ENCODE results near the gene FTSJ3. TPM values are rescaled to one million over a fixed set of nuclear protein-coding genes. Genes with fewer than 3 reads are reported as not detected.

The FTSJ3 gene
- total and polyA plus RNA-seq, 2 of the 13 experiments (the other 11 are each of a cell fraction or from before 2014, with no cell fraction given), result 26.0 to 64.2 TPM

DNA sequence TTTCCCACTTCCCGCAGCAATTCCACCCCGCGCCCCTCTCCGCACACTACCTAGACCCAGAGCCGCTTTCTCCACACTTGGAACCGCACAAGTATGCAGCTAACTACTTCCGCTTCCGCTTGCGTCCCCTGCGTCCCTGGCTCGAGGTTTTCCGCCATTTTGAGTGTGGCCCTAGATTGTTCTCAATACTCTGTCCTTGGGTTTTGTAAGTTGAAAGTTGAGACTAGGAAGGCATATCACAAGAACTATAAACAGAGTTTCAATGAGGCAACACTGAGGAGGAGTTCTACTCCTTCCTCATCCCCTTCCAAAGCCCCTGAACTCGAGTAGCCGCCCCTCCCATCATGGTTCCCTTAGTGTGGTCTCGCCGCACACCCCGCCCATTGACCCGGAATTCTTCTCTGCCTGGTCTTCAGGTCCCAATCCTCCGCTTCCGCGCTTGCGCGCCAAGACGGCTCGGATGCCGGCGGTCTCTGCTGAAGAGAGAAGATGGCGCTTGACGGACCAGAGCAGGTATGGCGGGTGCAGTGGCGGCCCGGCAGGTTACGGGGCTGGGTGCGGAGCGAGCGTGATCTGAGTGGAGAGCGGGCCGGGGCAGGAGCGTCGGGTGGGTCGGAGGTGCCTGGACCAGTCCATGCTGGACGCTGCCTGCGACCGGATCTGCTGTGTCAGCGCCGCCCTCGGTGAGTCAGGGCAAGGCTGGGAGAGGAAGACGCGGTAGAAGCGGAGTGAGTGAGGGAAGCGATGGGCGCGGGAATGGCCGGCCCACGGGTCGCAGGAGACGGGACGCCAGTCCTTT lies at the start of gene FTSJ3, which contains the start of gene PSMC5 (continued):
- TF ChIP-seq MEIS1 (CRISPR knock-in tag; IDR thresholded peaks at IDR 0.05; ENCODE audit: borderline replicate concordance) (peak; percentile 93), HCFC1 (IDR thresholded peaks at IDR 0.05; ENCODE audit: low read depth, low read length) (peak; percentile 88), DNMT3B (CRISPR knock-in tag; conservative IDR thresholded peaks at IDR 0.05) (no peak), RCOR2 (CRISPR knock-in tag; IDR thresholded peaks at IDR 0.05) (no peak), CEBPG (CRISPR knock-in tag; IDR thresholded peaks at IDR 0.05) (peak; percentile 27; the same call in 1 of the 2 replicates), MIER3 (CRISPR knock-in tag; IDR thresholded peaks at IDR 0.05; ENCODE audit: borderline replicate concordance) (peak; percentile 79), ZBTB4 (CRISPR knock-in tag; IDR thresholded peaks at IDR 0.05; ENCODE audit: borderline replicate concordance) (peak; percentile 48; the same call in 1 of the 2 replicates), ZNF264 (CRISPR knock-in tag; IDR thresholded peaks at IDR 0.05) (no peak), ZNF558 (CRISPR knock-in tag; IDR thresholded peaks at IDR 0.05; ENCODE audit: borderline replicate concordance) (peak; percentile 95; the same call in 1 of the 2 replicates), MXI1 (IDR thresholded peaks at IDR 0.05; ENCODE audit: borderline replicate concordance, low read depth, low read length) (peak; percentile 84; the same call in 2 of the 3 replicates), MYNN (CRISPR knock-in tag; IDR thresholded peaks at IDR 0.05; ENCODE audit: low read depth) (no peak; the same call in 1 of the 2 replicates), TBX2 (CRISPR knock-in tag; IDR thresholded peaks at IDR 0.05; ENCODE audit: borderline replicate concordance) (peak; percentile 10; the same call in 1 of the 2 replicates), ZNF563 (CRISPR knock-in tag; IDR thresholded peaks at IDR 0.05) (peak; percentile 94; the same call in 1 of the 2 replicates), SNAPC2 (CRISPR knock-in tag; IDR thresholded peaks at IDR 0.05) (no peak), CC2D1A (CRISPR knock-in tag; IDR thresholded peaks at IDR 0.05) (peak; percentile 98), GPN1 (CRISPR knock-in tag; IDR thresholded peaks at IDR 0.05; ENCODE audit: borderline replicate concordance) (no peak), KDM3A (CRISPR knock-in tag; IDR thresholded peaks at IDR 0.05; ENCODE audit: low read depth) (no peak; the same call in 1 of the 2 replicates), RFX1 (IDR thresholded peaks at IDR 0.05) (no peak), ZNF510 (CRISPR knock-in tag; IDR thresholded peaks at IDR 0.05; ENCODE audit: low read depth) (peak; percentile 88; the same call in 1 of the 2 replicates), CREBL2 (CRISPR knock-in tag; IDR thresholded peaks at IDR 0.05; ENCODE audit: borderline replicate concordance) (peak; percentile 70; the same call in 1 of the 2 replicates), ZNF572 (CRISPR knock-in tag; IDR thresholded peaks at IDR 0.05) (peak; percentile 96)
- TF ChIP-seq, protein P1, sequence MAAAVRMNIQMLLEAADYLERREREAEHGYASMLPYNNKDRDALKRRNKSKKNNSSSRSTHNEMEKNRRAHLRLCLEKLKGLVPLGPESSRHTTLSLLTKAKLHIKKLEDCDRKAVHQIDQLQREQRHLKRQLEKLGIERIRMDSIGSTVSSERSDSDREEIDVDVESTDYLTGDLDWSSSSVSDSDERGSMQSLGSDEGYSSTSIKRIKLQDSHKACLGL (CRISPR knock-in tag; IDR thresholded peaks at IDR 0.05), result peak; percentile 96
- TF ChIP-seq, protein P2, sequence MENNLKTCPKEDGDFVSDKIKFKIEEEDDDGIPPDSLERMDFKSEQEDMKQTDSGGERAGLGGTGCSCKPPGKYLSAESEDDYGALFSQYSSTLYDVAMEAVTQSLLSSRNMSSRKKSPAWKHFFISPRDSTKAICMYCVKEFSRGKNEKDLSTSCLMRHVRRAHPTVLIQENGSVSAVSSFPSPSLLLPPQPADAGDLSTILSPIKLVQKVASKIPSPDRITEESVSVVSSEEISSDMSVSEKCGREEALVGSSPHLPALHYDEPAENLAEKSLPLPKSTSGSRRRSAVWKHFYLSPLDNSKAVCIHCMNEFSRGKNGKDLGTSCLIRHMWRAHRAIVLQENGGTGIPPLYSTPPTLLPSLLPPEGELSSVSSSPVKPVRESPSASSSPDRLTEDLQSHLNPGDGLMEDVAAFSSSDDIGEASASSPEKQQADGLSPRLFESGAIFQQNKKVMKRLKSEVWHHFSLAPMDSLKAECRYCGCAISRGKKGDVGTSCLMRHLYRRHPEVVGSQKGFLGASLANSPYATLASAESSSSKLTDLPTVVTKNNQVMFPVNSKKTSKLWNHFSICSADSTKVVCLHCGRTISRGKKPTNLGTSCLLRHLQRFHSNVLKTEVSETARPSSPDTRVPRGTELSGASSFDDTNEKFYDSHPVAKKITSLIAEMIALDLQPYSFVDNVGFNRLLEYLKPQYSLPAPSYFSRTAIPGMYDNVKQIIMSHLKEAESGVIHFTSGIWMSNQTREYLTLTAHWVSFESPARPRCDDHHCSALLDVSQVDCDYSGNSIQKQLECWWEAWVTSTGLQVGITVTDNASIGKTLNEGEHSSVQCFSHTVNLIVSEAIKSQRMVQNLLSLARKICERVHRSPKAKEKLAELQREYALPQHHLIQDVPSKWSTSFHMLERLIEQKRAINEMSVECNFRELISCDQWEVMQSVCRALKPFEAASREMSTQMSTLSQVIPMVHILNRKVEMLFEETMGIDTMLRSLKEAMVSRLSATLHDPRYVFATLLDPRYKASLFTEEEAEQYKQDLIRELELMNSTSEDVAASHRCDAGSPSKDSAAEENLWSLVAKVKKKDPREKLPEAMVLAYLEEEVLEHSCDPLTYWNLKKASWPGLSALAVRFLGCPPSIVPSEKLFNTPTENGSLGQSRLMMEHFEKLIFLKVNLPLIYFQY (CRISPR knock-in tag; IDR thresholded peaks at IDR 0.05; ENCODE audit: borderline replicate concordance), result no peak; the same call in none of the 2 replicates

Measured in HepG2 (cell line).